GM19238 (cell line): Measurements from ENCODE around the gene DCAKD.
A peak's percentile ranks its signal among the peaks of the same experiment; 100 is the strongest.

Experiments
- DNase-seq: peaks from one replicate; pipeline ENCODE4 v3.0.0; 2011; ENCODE audit warnings: low spot score; ENCODE audit not compliant: insufficient read length

Gene DCAKD

GRCh38 chr17:45031231-45032173, 19.9 kb downstream of the DCAKD start:
- DNase-seq = no peak

GRCh38 chr17:45030733-45031132, 20.7 kb downstream of the DCAKD start:
- no peak for DNase-seq

DNA sequence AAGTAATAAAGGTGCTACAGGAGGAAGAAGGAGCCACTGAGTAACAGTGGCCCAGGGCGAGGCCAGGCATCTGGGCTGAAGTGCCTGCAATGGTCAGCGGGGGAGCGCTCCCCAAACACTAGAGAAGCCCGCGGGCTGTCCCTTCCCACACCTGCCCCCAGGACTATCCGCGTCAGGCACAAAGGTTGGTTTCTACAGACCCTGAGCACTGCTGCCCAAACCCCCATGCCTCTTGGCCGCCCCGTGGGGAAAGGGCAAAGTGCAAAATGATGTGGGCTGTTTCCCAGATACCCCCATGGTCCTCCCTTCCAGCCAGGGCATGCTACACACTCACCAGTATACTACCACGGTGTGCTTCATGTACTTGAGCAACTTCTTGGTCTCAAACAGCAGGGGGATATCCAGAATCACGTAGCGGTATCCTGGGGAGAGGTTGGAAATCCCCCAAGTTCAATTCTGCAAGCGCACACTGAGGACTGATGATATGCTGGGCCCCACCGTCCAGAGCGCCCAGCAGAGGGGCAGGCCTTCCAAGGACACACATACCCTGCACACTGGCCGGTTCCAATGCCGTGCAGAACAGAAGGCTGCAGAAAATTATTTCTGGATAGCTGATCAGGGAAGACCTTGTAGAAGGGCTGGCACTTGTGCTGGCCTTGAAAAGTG, 21.5 kb downstream of the DCAKD start:
- no peak for DNase-seq

GRCh38 chr17:45029096-45029495, 22.3 kb downstream of the DCAKD start:
- no peak for DNase-seq

- no peak for DNase-seq
Observed at GRCh38 chr17:45022655-45023339, 28.6 kb downstream of the DCAKD start.

DNA sequence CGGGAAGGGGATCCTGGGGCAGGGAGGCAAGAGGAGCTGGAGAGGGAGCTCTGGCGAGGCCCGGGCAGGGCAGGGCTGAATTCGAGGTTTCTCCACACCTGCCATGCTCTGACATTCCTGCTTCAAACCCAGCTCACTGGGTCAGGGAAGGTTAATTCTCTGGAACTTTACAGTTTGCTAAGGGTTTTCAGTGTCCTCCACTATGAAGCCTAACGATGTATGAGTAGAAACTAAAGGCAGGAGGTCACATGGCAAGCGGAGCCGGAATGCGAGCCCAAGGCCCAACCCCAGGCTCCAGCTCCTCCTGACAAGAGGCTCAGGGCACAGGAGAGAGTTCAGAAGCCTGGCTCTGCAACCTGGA, 29.2 kb downstream of the DCAKD start:
- DNase-seq = no peak

GRCh38 chr17:45021607-45022287, 29.7 kb downstream of the DCAKD start:
- DNase-seq = peak; percentile 89

DNA sequence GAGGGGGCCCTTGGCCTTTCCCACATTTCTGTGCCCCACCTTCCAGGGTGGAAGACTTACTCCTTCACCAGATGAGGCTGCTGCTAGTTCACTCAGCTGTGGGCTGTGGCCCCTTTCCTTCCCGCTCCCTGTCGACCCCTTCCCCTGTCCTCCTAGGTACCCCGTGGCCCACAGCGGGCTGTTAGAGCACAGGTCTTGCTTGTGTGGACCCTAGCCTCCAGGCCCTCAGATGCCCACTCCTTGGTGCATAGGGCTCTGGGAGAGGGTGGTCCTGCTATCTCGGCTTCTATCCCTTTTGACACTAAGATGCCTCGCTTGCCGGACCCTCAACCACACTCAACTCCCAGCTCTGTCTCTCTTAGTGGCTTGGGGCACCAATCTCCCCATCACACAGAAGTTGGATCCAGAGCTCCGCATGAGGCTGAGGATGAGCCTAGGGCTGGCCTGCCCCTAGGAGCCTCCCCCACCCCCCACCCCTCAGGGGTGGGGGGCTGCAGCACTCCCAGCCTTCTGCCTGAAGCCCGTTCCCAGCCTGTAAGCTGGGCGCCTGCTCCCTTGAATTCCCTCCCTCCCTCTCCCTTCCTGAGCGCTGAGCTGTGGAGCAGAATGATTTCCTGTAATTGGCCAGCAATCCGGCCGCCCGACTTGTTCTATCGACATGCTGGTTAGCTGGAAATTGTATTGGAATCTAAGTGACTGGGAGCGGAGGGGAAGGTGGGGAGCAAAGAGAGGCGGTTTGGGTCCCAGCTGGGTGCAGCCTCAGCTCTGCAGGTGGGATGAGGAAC, 30.9 kb downstream of the DCAKD start:
- no peak for DNase-seq

DNA sequence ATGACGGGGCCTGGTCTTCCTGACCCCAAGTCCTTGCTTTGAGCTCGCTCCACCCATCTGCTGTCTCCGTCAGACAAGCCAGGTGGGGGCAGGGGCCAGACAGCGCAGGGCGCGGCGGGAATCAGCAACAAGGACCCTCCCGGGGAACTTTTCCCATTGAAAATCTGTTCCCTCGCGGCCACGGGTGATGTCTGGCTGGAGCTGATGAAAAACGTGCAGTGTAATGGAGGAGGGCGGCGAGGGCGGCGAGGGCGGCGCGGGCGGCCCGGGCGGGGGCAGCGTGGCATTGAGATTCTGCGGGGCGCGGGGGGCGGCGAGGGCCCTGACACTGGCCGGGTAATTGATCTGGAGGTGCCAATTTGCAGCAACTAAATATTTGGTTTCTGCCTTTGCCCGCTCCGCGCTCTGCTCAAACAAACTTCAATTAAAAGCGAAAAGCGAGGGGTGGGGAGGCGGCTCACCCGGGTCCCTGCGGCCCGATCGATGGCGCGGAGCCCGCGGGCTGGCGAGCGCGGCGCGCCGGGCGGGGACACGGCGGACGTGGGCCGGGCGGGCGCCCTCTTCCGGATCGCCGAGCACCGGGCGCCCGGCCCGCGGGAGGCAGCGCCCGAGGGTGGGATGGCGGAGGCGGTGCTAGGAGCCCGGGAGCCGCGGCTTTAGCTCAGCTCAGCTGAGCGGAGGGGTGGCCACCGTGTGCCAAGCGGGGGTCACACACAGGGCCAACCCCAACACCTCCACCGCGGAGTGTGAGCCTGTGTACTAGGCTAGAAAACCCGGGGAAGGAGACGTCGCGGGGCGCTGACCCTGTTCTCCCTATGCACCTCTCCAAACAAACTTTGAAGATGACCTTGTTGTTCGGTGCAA, 32.4 kb downstream of the DCAKD start:
- peak; percentile 44 for DNase-seq

GRCh38 chr17:45018514-45018847, 33.0 kb downstream of the DCAKD start:
- no peak for DNase-seq

DNA sequence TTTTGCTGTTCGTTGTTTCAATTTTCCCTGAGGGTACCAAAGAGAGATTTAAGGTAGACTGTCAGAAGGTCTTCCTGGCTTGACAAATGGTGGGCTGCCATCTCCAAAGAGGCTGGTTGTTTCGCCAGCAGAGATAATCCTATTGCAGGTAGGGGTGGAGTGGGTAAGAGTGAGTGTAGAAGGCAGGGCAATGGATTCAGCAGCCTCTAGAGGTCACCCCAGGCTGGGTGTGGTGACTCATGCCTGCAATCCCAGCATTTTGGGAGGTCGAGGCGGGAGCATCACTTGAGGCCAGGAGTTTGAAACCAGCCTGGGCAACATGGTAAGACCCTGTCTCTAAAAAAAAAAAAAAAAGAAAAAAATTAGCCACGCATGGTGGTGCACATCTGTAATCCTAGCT, 34.6 kb downstream of the DCAKD start:
- DNase-seq = no peak

GRCh38 chr17:45016237-45016636, 35.2 kb downstream of the DCAKD start:
- DNase-seq = no peak

DNA sequence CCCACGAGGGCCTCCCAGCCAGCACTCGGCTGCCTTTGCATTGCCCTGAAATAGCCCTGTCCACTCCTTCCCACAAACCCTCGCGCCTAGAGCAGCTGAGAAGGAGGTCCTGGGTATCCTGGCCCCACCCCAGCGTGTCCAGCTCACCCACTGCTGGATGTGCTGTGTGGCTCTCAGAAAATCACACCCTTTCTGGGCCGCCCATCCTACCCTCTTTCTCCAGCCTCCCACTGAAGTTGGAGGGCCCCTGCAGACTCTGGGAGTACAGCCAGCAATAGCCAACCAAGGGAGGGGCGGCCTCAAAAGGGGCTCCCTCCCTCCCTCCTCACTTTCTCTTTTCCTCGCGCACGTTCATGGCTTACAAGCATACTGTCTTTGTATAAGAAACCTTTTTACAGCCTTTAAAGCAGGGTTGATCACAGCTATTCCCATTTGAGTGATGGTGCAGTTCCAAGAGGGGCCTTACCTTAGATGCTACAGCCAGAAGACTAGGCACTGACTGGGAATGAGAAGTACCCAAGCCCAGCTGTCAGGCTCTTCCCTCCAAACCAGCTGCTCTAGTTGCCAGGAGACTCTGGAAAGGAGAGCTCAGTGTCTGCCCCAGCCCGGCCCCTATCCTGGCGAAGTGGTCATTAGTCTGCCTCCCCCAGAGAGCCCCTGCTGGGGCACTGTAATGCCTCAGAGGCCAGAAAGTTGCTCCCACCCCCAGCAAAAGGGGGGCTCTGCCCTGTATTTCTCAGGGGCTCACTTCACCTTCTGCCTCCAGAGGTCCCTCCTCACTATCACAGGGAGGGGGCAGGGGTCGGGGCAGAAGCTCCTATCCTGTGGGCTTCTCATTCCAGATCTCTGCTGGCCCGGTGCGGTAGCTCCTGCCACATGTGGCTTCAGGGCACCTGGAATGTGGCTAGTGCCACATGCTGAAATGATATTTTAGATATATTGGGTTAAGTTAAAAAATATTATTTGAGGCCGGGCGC, 38.1 kb downstream of the DCAKD start:
- no peak for DNase-seq

GRCh38 chr17:45011767-45012166, 39.7 kb downstream of the DCAKD start:
- DNase-seq = no peak

DNA sequence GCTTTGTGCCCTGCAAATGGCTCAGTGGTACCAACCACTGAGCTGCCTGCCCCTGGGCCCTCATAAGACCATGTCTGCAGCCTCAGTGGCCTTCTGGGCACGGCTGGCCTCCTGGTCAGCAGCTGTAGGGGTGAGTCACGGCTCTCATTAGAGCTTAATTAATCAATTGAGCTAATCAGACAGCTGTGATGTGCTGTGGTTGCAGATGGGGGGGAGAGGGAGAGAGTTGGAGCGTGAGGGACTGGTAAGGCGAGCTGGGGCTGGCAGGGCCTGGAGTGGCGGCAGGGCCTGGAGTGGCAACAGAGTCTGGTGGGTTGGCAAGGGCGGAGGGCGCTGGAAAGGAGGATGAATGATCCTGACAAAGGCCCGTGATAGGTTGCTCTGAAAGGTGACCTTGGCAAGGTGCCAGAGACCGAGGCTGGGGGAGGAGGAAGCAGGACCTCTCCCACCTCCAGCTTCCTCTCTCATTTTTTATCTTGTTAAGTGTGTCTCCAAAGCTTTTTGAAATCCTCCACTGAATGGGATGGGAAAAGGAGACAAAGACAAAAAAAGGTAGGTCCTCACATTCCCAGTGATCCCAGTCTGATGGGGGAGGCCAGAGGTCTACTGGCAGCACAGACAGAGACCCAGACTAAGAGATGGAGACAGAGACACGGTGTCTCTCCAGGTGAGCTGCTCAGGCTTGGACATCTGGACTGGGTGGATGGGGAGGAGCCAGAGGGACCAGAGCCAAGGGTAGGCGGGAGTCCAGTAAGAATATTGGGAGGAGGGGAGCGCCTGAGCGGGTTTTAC, 41.6 kb downstream of the DCAKD start:
- DNase-seq = no peak

DNA sequence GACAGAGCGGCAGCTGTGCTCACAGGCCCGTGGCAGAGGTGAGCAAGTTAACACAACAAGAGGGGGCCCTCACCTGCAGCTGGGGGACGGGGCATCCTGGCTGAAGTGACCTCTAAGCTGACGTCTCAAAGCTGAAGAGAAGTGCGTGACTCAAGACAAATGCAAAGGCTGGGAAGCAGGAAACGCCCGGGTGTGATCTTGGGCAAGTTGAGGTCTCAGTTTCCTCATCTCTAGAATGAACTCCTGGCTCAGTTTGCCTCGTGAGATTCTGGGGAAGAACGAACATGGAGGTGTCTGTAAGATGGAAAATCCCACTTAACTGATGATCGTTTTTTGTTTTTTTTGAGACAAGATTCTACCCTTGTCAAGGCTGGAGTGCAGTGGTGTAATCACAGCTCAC, 43.2 kb downstream of the DCAKD start:
- DNase-seq = no peak

DNA sequence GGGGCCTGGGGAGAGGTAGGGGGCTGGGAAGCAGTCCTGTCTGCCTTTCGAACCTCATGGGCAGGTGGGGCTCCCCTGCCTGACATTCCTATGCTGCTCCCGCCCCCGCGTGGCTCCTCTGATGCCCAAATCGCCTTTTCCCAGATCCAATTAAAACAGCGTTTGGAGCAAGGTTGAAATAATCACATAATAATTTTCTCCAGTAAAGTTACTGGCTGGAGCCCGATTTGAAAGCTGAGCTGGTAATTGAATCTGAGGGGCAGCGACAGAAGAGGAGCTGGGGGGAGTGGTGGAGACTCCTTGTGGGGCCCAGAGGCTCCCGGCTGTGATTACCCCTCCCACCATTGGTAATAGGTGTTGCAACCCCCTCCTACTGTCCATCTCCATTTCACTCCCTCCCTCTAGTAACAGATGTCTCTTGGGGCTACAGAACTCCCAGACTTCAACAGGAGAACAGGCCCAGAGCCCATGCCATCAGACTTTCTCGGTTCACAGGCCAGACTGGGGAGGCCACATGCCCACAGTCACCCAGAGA, 44.4 kb downstream of the DCAKD start:
- no peak for DNase-seq

GRCh38 chr17:45005700-45006099, 45.7 kb downstream of the DCAKD start:
- DNase-seq = no peak
